H1 (cell line): ENCODE measurements around the gene CFAP97D1. TPM values are rescaled to one million over a fixed set of nuclear protein-coding genes. Genes with fewer than 3 reads are reported as not detected.

Experiments
- CTCF ChIA-PET: fragments of 300-600 bp; sonication (Branson Sonifier 250); formaldehyde crosslinking; loops from one replicate; lab custom pipeline; 2021; ENCODE audit not compliant: partially characterized antibody; lab: Charles Lee
- POLR2A ChIA-PET: fragments of 300-600 bp; sonication (Branson Sonifier 250); formaldehyde crosslinking; loops from one replicate; lab custom pipeline; 2021; ENCODE audit warnings: inconsistent platforms; ENCODE audit not compliant: partially characterized antibody; lab: Charles Lee
- DNase-seq, 2 experiments: peaks; one replicate each; pipeline versions ENCODE4 v3.0.0 to v3.0.0-alpha.2; 2010 to 2022; ENCODE audit warnings: low spot score in 2 of 2, low read depth in 1 of 2, mixed read lengths in 1 of 2
- FAIRE-seq: peaks from 2 replicates; lab custom pipeline; 2011; peaks lifted over from hg19 to GRCh38; lab: Jason Lieb, UNC
- H2AFZ ChIP-seq: 2 replicates; pipeline ENCODE4 v1.8.1; 2012; ENCODE audit warnings: low read length, inconsistent platforms
- H2AK5ac ChIP-seq: 2 replicates; pipeline ENCODE4 v1.6.1; 2013; ENCODE audit warnings: low read depth, low read length
- H2BK120ac ChIP-seq: replicated peaks from 2 replicates; pipeline ENCODE3; 2013; ENCODE audit warnings: low read depth, low read length, inconsistent platforms
- H2BK12ac ChIP-seq: 2 replicates; pipeline ENCODE4 v1.6.1; 2013; ENCODE audit warnings: low read depth, low read length
- H2BK15ac ChIP-seq: 2 replicates; pipeline ENCODE4 v1.6.1; 2013; ENCODE audit warnings: low read length
- H2BK20ac ChIP-seq: 2 replicates; pipeline ENCODE4 v1.6.1; 2013; ENCODE audit warnings: low read length
- H2BK5ac ChIP-seq: 2 replicates; pipeline ENCODE4 v1.6.1; 2013; ENCODE audit warnings: low read depth, low read length
- H3K14ac ChIP-seq: 2 replicates; pipeline ENCODE4 v1.6.1; 2013; ENCODE audit warnings: inconsistent platforms; ENCODE audit not compliant: insufficient read length
- H3K18ac ChIP-seq: 2 replicates; pipeline ENCODE4 v1.6.1; 2013; ENCODE audit warnings: low read length; ENCODE audit errors: extremely low read depth
- H3K23ac ChIP-seq: 2 replicates; pipeline ENCODE4 v1.6.1; 2013; ENCODE audit warnings: inconsistent platforms; ENCODE audit not compliant: insufficient read length
- H3K23me2 ChIP-seq: 2 replicates; pipeline ENCODE4 v1.6.1; 2013; ENCODE audit warnings: low read depth, low read length
- H3K27ac ChIP-seq: 2 replicates; pipeline ENCODE4 v1.6.1; 2011; ENCODE audit warnings: low read depth, low read length, inconsistent platforms
- H3K27me3 ChIP-seq, 4 experiments: replicated peaks in 1 of 4; 1 replicate in 1 of 4; 2 replicates in 3 of 4; pipeline versions ENCODE4 v1.6.1 to v1.8.1; 2011 to 2013; ENCODE audit warnings: low read length in 3 of 4, mild to moderate bottlenecking in 3 of 4, inconsistent platforms in 2 of 4, mixed read lengths in 2 of 4, moderate library complexity in 1 of 4; ENCODE audit not compliant: control insufficient read depth in 3 of 4, insufficient read depth in 3 of 4; ENCODE audit errors: extremely low read depth in 1 of 4
- H3K36me3 ChIP-seq, 4 experiments: 2 replicates each; pipeline versions ENCODE4 v1.6.1 to v1.8.1; 2011 to 2013; ENCODE audit warnings: mild to moderate bottlenecking in 4 of 4, low read length in 3 of 4, moderate library complexity in 2 of 4, control low read depth in 1 of 4, inconsistent platforms in 1 of 4; ENCODE audit not compliant: insufficient read depth in 4 of 4, control insufficient read depth in 2 of 4
- H3K4ac ChIP-seq: replicated peaks from 2 replicates; pipeline ENCODE3; 2013; ENCODE audit warnings: low read length, low read depth, mixed read lengths, inconsistent platforms; ENCODE audit not compliant: insufficient read length
- H3K4me1 ChIP-seq, 4 experiments: replicated peaks in 1 of 4; 1 replicate in 1 of 4; 2 replicates in 3 of 4; pipeline versions ENCODE4 v1.6.1 to v1.8.1; 2011 to 2013; ENCODE audit warnings: low read length in 3 of 4, inconsistent platforms in 2 of 4, mixed read lengths in 1 of 4; ENCODE audit not compliant: insufficient read depth in 4 of 4, control insufficient read depth in 3 of 4
- H3K4me2 ChIP-seq, 2 experiments: 2 replicates each; pipeline versions ENCODE4 v1.6.1 to v1.8.1; 2011 to 2013; ENCODE audit warnings: low read depth in 2 of 2, low read length in 2 of 2, control low read depth in 1 of 2, inconsistent platforms in 1 of 2, mild to moderate bottlenecking in 1 of 2; ENCODE audit not compliant: insufficient read depth in 1 of 2
- H3K4me3 ChIP-seq, 4 experiments: fragments of 200-600, 300-600 bp in 1 of 4; sonication (generic), shearing (Covaris generic), sonication (Bioruptor Twin) in 1 of 4; 2 replicates each; pipeline versions ENCODE4 v1.5.1 to v1.8.1; 2011 to 2016; ENCODE audit warnings: low read length in 4 of 4, low read depth in 3 of 4, control low read depth in 2 of 4, inconsistent platforms in 2 of 4, mild to moderate bottlenecking in 2 of 4, mixed read lengths in 1 of 4, moderate library complexity in 1 of 4; ENCODE audit not compliant: insufficient read depth in 2 of 4; ENCODE audit errors: extremely low read depth in 1 of 4
- H3K56ac ChIP-seq: replicated peaks from 2 replicates; pipeline ENCODE3; 2013; ENCODE audit warnings: low read depth, mild to moderate bottlenecking, mixed read lengths, low read length, inconsistent platforms; ENCODE audit not compliant: insufficient read length
- H3K79me1 ChIP-seq: 2 replicates; pipeline ENCODE4 v1.6.1; 2013; ENCODE audit warnings: low read depth, low read length, control low read depth
- H3K79me2 ChIP-seq, 2 experiments: 2 replicates each; pipeline versions ENCODE4 v1.6.1 to v1.8.1; 2012 to 2013; ENCODE audit warnings: low read length in 2 of 2, mild to moderate bottlenecking in 2 of 2, inconsistent platforms in 1 of 2; ENCODE audit not compliant: insufficient read depth in 2 of 2, control insufficient read depth in 1 of 2
- H3K9ac ChIP-seq, 4 experiments: replicated peaks in 1 of 4; 1 replicate in 1 of 4; 2 replicates in 3 of 4; pipeline versions ENCODE4 v1.6.1 to v1.8.1; 2011 to 2013; ENCODE audit warnings: low read depth in 3 of 4, low read length in 3 of 4, control low read depth in 2 of 4, mild to moderate bottlenecking in 2 of 4, moderate library complexity in 2 of 4, inconsistent platforms in 1 of 4; ENCODE audit errors: extremely low read depth in 1 of 4
- H3K9me3 ChIP-seq, 2 experiments: 2 replicates each; pipeline versions ENCODE4 v1.6.1 to v1.8.1; 2012 to 2013; ENCODE audit warnings: mild to moderate bottlenecking in 2 of 2, moderate library complexity in 2 of 2, control low read depth in 1 of 2, inconsistent platforms in 1 of 2, low read depth in 1 of 2, low read length in 1 of 2, mixed read lengths in 1 of 2; ENCODE audit not compliant: insufficient read depth in 2 of 2
- H4K20me1 ChIP-seq, 2 experiments: replicated peaks in 1 of 2; 2 replicates each; pipeline versions ENCODE3 to v1.8.1; 2011 to 2013; ENCODE audit warnings: inconsistent platforms in 2 of 2, low read length in 2 of 2, mild to moderate bottlenecking in 1 of 2; ENCODE audit not compliant: insufficient read depth in 2 of 2, control insufficient read depth in 1 of 2
- H4K5ac ChIP-seq: 2 replicates; pipeline ENCODE4 v1.6.1; 2013; ENCODE audit warnings: low read length, low read depth, mixed read lengths, inconsistent platforms; ENCODE audit not compliant: insufficient read length
- H4K8ac ChIP-seq: 2 replicates; pipeline ENCODE4 v1.8.0; 2013; ENCODE audit warnings: mild to moderate bottlenecking, moderate library complexity, low read length, inconsistent platforms; ENCODE audit not compliant: insufficient read depth; ENCODE audit errors: extremely low read depth
- H4K91ac ChIP-seq: replicated peaks from 2 replicates; pipeline ENCODE3; 2013; ENCODE audit warnings: low read length, mixed read lengths, inconsistent platforms; ENCODE audit not compliant: insufficient read length
- BCL11A ChIP-seq, 2 experiments: IDR thresholded peaks; one replicate each; pipeline ENCODE4 v1.6.1; 2011; ENCODE audit warnings: low read depth in 2 of 2, low read length in 2 of 2, mild to moderate bottlenecking in 2 of 2
- CHD2 ChIP-seq: IDR thresholded peaks from 2 replicates; pipeline ENCODE4 v1.6.1; 2012; ENCODE audit warnings: low read length, improper control_type of control experiment
- CTBP2 ChIP-seq: IDR thresholded peaks from 2 replicates; pipeline ENCODE4 v1.7.0; 2011; ENCODE audit warnings: borderline replicate concordance, mild to moderate bottlenecking, moderate library complexity, mixed read lengths, low read length; ENCODE audit not compliant: insufficient read depth, insufficient read length
- KDM1A ChIP-seq: fragments of 200-600, 300-600 bp; sonication (generic); IDR thresholded peaks from 2 replicates; pipeline ENCODE4 v1.7.1; 2016; ENCODE audit warnings: mild to moderate bottlenecking, low read length, borderline replicate concordance
- KDM4A ChIP-seq: IDR thresholded peaks from one replicate; pipeline ENCODE4 v1.7.1; 2012; ENCODE audit warnings: low read depth, mild to moderate bottlenecking, moderate library complexity, low read length, inconsistent platforms; ENCODE audit not compliant: severe bottlenecking
- PHF8 ChIP-seq: fragments of 200-600 bp; sonication (generic); conservative IDR thresholded peaks from 2 replicates; pipeline ENCODE4 v1.7.1; 2012; ENCODE audit warnings: low read depth, mild to moderate bottlenecking, inconsistent platforms, low read length, moderate library complexity
- SIN3A ChIP-seq, 2 experiments: IDR thresholded peaks in 1 of 2; conservative IDR thresholded peaks in 1 of 2; 2 replicates each; pipeline ENCODE4 v1.6.1; 2011 to 2012; ENCODE audit warnings: low read length in 2 of 2, improper control_type of control experiment in 1 of 2, low read depth in 1 of 2, mild to moderate bottlenecking in 1 of 2
- TAF7 ChIP-seq: optimal IDR thresholded peaks from 2 replicates; pipeline ENCODE3; 2011; ENCODE audit warnings: low read depth, mild to moderate bottlenecking, inconsistent platforms, low read length, moderate library complexity, borderline replicate concordance
- TEAD4 ChIP-seq: IDR thresholded peaks from 2 replicates; pipeline ENCODE4 v1.6.1; 2012; ENCODE audit warnings: low read depth, low read length, inconsistent platforms, mixed read lengths
- WGBS, 2 experiments: shearing (Covaris generic) in 1 of 2; methylation state at CpG; one replicate each; pipeline versions ENCODE4 v1.1.6 to v1.1.7; 2013 to 2015; ENCODE audit warnings: low lambda C conversion rate in 2 of 2, mixed read lengths in 2 of 2, inconsistent platforms in 1 of 2, low coverage in 1 of 2, missing lambda C conversion rate in 1 of 2; ENCODE audit not compliant: insufficient replicate concordance in 2 of 2, insufficient coverage in 1 of 2, insufficient read length in 1 of 2; ENCODE audit errors: extremely low coverage in 1 of 2, missing lambda C conversion rate in 1 of 2; 5-methylcytosine and 5-hydroxymethylcytosine counted together
- polyA plus RNA-seq, 7 experiments: library from polyadenylated mRNA; depleted of rRNA in 3 of 7; stranded (reverse) in 5 of 7; unstranded in 2 of 7; fragments of >200 nt in 5 of 7; fragments of 200-250 nt in 2 of 7; gene quantifications; 1 replicate in 5 of 7; 2 replicates in 1 of 7; 4 replicates in 1 of 7; pipeline versions ENCODE4 v1.2.1 to v1.2.3, GENCODE V29; 2011 to 2013; ENCODE audit warnings: missing spikeins in 2 of 7, mixed read lengths in 2 of 7
- total RNA-seq: library from RNA; stranded (reverse); fragmentation: NEBNext Ultra II Directional; extraction: Animal tissue kit (Norgen Biotek cat#: 25700); gene quantifications from 2 replicates; pipeline ENCODE4 v1.2.1, GENCODE V29; 2021
- TF ChIP-seq, protein P1 (sequence below): IDR thresholded peaks from 2 replicates; pipeline ENCODE4 v1.6.1; 2012; ENCODE audit warnings: inconsistent platforms
- TF ChIP-seq, protein P2 (sequence below): IDR thresholded peaks from 2 replicates; pipeline ENCODE4 v1.6.1; 2012; ENCODE audit warnings: low read length, inconsistent platforms

The CFAP97D1 gene
- total and polyA plus RNA-seq, 2 of the 8 experiments (the other 6 are each of a cell fraction or from before 2014, with no cell fraction given) = 0.02 to 0.07 TPM

DNA sequence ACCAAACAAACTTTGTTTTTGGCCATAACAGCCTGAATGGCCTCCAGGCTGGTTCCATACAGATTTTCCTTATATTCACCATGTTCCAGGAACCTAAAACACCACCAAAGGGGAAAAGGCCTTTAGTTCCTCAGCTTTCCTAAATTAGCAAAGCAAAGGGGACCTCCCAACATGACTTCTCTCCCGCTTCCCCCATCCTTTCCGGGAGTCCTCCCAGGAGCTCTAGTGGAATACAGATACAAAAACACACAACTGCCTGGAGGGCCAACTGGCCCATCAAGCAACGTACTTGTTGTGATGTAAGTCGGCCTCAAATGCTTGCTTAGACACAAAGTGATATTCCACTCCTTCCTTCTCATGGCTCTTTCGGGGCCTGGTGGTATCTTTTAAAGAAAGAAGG lies 30.6 kb downstream of the CFAP97D1 start:
- Histone ChIP-seq H3K9me3 (no peaks in the 10 kb centered on the region), H4K5ac (no peak overlapping the region), H3K23ac (no peak overlapping the region), H3K9ac (no peak overlapping the region), H3K14ac (no peak overlapping the region), H3K4me2 (no peak overlapping the region), H3K27me3 (no peaks in the 10 kb centered on the region), H3K79me1 (no peaks in the 10 kb centered on the region), H2AFZ (no peak overlapping the region), H3K79me2 (no peaks in the 10 kb centered on the region), H3K56ac (no peak overlapping the region), H2BK20ac (no peak overlapping the region), H2BK120ac (no peak overlapping the region), H2BK15ac (no peak overlapping the region), H4K20me1 (peaks cover 0 to 1% of the 10 kb centered on the region in 2 experiments), H4K91ac (peak overlapping the region; percentile 34), H3K4me1 (peaks cover 0 to 4% (median 1%) of the 10 kb centered on the region in 4 experiments; a peak in 1 of 7 replicates), H3K4ac (no peak overlapping the region), H2BK12ac (0 out of 2 replicates have a peak overlapping the region, but pooled peaks have one; percentile 2), H2AK5ac (0 out of 2 replicates have a peak overlapping the region, but pooled peaks have one; percentile 28), H3K18ac (no peak overlapping the region), H3K27ac (no peak overlapping the region), H3K23me2 (no peaks in the 10 kb centered on the region), H3K36me3 (no peaks in the 10 kb centered on the region), H2BK5ac (no peak overlapping the region), H4K8ac (no peak overlapping the region), H3K4me3 (no peak overlapping the region)
- DNase-seq (no peak), FAIRE-seq (no peak)
- POLR2A ChIA-PET = interaction anchor here (0.8 to 1.2 kb wide), 4 partner anchors 9 to 36 kb away, joined by 3 to 4 read pairs (median 4); partner anchors contain the start of genes CD300LG and DUSP3
- CTCF ChIA-PET = interaction anchor here (0.6 to 3.3 kb wide), 4 partner anchors 21 to 36 kb away, joined by 3 to 10 read pairs (median 4); partner anchors contain the start of gene CD300LG
- WGBS, 2 experiments = 81% methylated on average over 5 of the region's 5 CpGs; no CpG with 5 or more reads in 1 of the 2 experiments
- TF ChIP-seq, protein P1, sequence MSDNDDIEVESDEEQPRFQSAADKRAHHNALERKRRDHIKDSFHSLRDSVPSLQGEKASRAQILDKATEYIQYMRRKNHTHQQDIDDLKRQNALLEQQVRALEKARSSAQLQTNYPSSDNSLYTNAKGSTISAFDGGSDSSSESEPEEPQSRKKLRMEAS = no peak
- TF ChIP-seq, protein P2, sequence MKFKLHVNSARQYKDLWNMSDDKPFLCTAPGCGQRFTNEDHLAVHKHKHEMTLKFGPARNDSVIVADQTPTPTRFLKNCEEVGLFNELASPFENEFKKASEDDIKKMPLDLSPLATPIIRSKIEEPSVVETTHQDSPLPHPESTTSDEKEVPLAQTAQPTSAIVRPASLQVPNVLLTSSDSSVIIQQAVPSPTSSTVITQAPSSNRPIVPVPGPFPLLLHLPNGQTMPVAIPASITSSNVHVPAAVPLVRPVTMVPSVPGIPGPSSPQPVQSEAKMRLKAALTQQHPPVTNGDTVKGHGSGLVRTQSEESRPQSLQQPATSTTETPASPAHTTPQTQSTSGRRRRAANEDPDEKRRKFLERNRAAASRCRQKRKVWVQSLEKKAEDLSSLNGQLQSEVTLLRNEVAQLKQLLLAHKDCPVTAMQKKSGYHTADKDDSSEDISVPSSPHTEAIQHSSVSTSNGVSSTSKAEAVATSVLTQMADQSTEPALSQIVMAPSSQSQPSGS = no peak
- TF ChIP-seq CHD2 = no peak
- no peak for TF ChIP-seq KDM4A
- TF ChIP-seq TAF7 = no peak
- no peak for TF ChIP-seq TEAD4
- TF ChIP-seq KDM1A = no peak
- no peak for TF ChIP-seq SIN3A (conservative IDR thresholded peaks at IDR 0.05 in 1 of 2, IDR thresholded peaks at IDR 0.05 in 1 of 2; ENCODE audit: low read depth in 1 of 2, low read length in 2 of 2)
- no peak for TF ChIP-seq CTBP2
- TF ChIP-seq PHF8 = no peak
- TF ChIP-seq BCL11A (IDR thresholded peaks at IDR 0.05; ENCODE audit: low read depth in 2 of 2, low read length in 2 of 2) = no peak
